Natural killer cell (primary cell): Measurements from ENCODE around the gene ELMO1. TPM values are rescaled to one million over a fixed set of nuclear protein-coding genes. Genes with fewer than 3 reads are reported as not detected.

Experiments
- ATAC-seq, 3 donors: fragments of 150-1000 bp in 2 of 3; fragments of 200-7000 bp in 1 of 3; cut with Tn5 transposase; 1 replicate in 1 of 3; 2 replicates in 2 of 3; pipeline ENCODE4 v1.10.0; 2021; ENCODE audit warnings: mild to moderate bottlenecking in 2 of 3, moderate library complexity in 2 of 3
- DNase-seq, 2 donors: peaks; one replicate each; pipeline versions ENCODE4 v3.0.0 to v3.0.0-alpha.2; 2013 to 2021; ENCODE audit warnings: mixed read lengths in 1 of 2
- H3K27ac ChIP-seq: one replicate; pipeline ENCODE4 v1.5.1; 2013; ENCODE audit warnings: mild to moderate bottlenecking, low read length
- H3K27me3 ChIP-seq: one replicate; pipeline ENCODE4 v1.6.1; 2013; ENCODE audit warnings: low read length; ENCODE audit not compliant: control insufficient read depth, insufficient read depth
- H3K36me3 ChIP-seq: one replicate; pipeline ENCODE4 v1.6.1; 2013; ENCODE audit warnings: low read length; ENCODE audit not compliant: control insufficient read depth, insufficient read depth
- H3K4me1 ChIP-seq: one replicate; pipeline ENCODE4 v1.6.1; 2013; ENCODE audit warnings: low read length; ENCODE audit not compliant: control insufficient read depth, insufficient read depth
- H3K4me3 ChIP-seq: one replicate; pipeline ENCODE4 v1.5.1; 2013; ENCODE audit warnings: low read length
- H3K9me3 ChIP-seq: one replicate; pipeline ENCODE4 v1.6.1; 2013; ENCODE audit warnings: low read length; ENCODE audit not compliant: control insufficient read depth, insufficient read depth
- H3K27ac Mint-ChIP-seq, 2 donors: one replicate each; pipeline ENCODE4 v1.8.0; 2022; ENCODE audit warnings: mild to moderate bottlenecking in 2 of 2, mixed read lengths in 2 of 2, moderate library complexity in 1 of 2
- H3K27me3 Mint-ChIP-seq, 2 donors: one replicate each; pipeline ENCODE4 v1.8.0; 2022; ENCODE audit warnings: low read depth in 2 of 2, mixed read lengths in 2 of 2
- H3K36me3 Mint-ChIP-seq: one replicate; pipeline ENCODE4 v1.8.0; 2022; ENCODE audit warnings: mixed read lengths
- H3K4me1 Mint-ChIP-seq, 2 donors: one replicate each; pipeline ENCODE4 v1.8.0; 2022; ENCODE audit warnings: mixed read lengths in 2 of 2
- H3K4me3 Mint-ChIP-seq: one replicate; pipeline ENCODE4 v1.8.0; 2022; ENCODE audit warnings: mild to moderate bottlenecking, moderate library complexity, mixed read lengths
- H3K9me3 Mint-ChIP-seq, 2 donors: one replicate each; pipeline ENCODE4 v1.8.0; 2022; ENCODE audit warnings: mixed read lengths in 2 of 2
- CTCF ChIP-seq: fragments of 200-600 bp; IDR thresholded peaks from one replicate; pipeline ENCODE4 v1.8.0; 2022; ENCODE audit warnings: antibody characterized with exemption
- WGBS: methylation state at CpG from one replicate; pipeline ENCODE4 v1.1.7; 2013; ENCODE audit warnings: missing lambda C conversion rate; ENCODE audit not compliant: insufficient coverage; 5-methylcytosine and 5-hydroxymethylcytosine counted together
- intact Hi-C: fragments of 100-400 bp; cut with micrococcal nuclease; formaldehyde crosslinking; loops from one replicate; pipeline ENCODE4 v1.14.2; 2022
- total RNA-seq, 4 donors: library from RNA; stranded (reverse); fragments of 120-200 nt in 1 of 4; gene quantifications; one replicate each; pipeline versions ENCODE4 v1.2.3 to v1.2.4, GENCODE V29; 2013 to 2022

ELMO1 gene
- total RNA-seq, 3 donors from 2014 or later (not counting 1 experiment from before 2014, with no cell fraction given): 127 to 147 (median 130) TPM

DNA sequence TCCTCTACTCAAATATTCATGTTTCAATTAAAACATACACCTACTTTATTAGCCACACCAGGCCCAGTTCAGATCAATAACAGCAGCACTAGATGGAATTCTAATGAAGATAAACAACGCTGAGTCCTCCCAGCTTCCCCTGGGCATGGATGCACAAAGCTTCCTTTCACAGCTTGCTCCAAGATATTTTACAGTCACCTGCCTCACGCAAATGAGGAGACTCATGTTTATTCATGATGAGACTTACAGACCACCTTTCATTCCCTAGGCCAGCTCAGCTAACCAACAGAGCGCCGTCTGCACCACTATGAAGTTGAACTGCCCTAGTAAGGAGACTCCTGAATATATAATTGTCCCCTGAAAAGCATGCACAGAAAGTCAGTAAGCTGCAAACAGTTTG lies 441.4 kb downstream of the ELMO1 start:
- Histone ChIP-seq H3K36me3 (peaks cover 25% of the 10 kb centered on the region), H3K27ac (no peak overlapping the region), H3K27me3 (no peaks in the 10 kb centered on the region), H3K9me3 (no peaks in the 10 kb centered on the region), H3K4me3 (no peak overlapping the region), H3K4me1 (no peaks in the 10 kb centered on the region)
- no peak for ATAC-seq
- Mint-ChIP-seq H3K4me3 (no peak overlapping the region), H3K27me3 (no peaks in the 10 kb centered on the region), H3K4me1 (peaks cover 33 to 39% of the 10 kb centered on the region in 2 donors), H3K36me3 (no peaks in the 10 kb centered on the region), H3K27ac (no peak overlapping the region), H3K9me3 (no peaks in the 10 kb centered on the region)
- 99% methylated on average over 4 of the region's 4 CpGs for WGBS
- no peak for DNase-seq
- intact Hi-C loops: no loop called here
- no peak for TF ChIP-seq CTCF

DNA sequence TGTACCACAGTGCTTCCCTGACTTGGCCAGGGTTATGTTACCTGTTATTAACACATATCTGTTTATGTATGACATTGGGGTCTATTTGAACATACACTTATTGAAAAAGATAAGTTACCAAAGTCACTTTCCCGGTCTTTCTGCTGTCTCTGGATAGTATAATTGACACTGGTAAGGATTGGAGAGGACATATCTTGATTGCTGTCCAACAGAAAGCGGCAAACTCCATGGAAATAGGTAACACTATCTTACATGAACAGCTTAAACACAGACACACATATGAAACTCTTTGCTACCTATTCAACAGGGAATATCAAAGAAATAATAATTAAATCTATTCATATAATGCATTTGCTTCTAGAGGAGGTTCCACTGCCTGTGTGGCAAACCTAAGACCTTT lies 441.9 kb downstream of the ELMO1 start:
- Mint-ChIP-seq H3K36me3 (no peaks in the 10 kb centered on the region), H3K4me1 (peaks cover 34 to 36% of the 10 kb centered on the region in 2 donors), H3K27me3 (no peaks in the 10 kb centered on the region), H3K9me3 (no peaks in the 10 kb centered on the region), H3K27ac (no peak overlapping the region), H3K4me3 (no peak overlapping the region)
- Histone ChIP-seq H3K4me1 (no peaks in the 10 kb centered on the region), H3K9me3 (no peaks in the 10 kb centered on the region), H3K27ac (no peak overlapping the region), H3K27me3 (no peaks in the 10 kb centered on the region), H3K4me3 (no peak overlapping the region), H3K36me3 (peaks cover 20% of the 10 kb centered on the region)
- TF ChIP-seq CTCF: no peak
- DNase-seq (no peak), ATAC-seq (no peak)
- intact Hi-C loops: no loop called here
- WGBS: 100% methylated on average over 1 of the region's 2 CpGs

DNA sequence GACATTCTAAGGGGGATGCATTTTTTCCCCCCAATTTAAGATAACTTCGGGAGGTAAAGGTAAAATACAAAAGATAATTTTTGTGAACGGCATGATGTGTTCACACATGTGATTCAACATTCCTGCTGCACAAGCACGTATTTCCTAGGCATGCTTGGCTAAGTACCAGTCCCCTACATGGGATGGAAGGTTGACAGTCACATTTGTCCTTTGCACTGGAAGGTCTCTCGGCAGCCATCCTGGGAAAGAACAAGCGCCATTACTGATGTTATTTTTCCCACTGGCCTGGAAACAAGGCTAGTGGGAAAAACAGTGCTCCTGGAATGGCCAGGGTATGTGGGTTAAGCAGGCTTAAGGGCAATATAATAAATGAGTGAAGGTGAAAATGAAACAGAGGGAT lies 448.2 kb downstream of the ELMO1 start:
- 99% methylated on average over 5 of the region's 5 CpGs for WGBS
- no peak overlapping the region for H3K4me3 Mint-ChIP-seq
- H3K27me3 ChIP-seq: no peaks in the 10 kb centered on the region
- ATAC-seq (no peak), DNase-seq (no peak)
- no peaks in the 10 kb centered on the region for H3K36me3 ChIP-seq
- H3K4me1 ChIP-seq: no peaks in the 10 kb centered on the region
- intact Hi-C loops: no loop called here
- no peaks in the 10 kb centered on the region for H3K36me3 Mint-ChIP-seq
- H3K9me3 Mint-ChIP-seq: no peaks in the 10 kb centered on the region
- no peak for TF ChIP-seq CTCF
- no peaks in the 10 kb centered on the region for H3K27me3 Mint-ChIP-seq
- no peak overlapping the region for H3K4me3 ChIP-seq
- H3K4me1 Mint-ChIP-seq: peaks cover 13 to 20% of the 10 kb centered on the region in 2 donors
- no peak overlapping the region for H3K27ac Mint-ChIP-seq
- no peaks in the 10 kb centered on the region for H3K9me3 ChIP-seq
- H3K27ac ChIP-seq: no peak overlapping the region
